Rectal smooth muscle tissue (tissue), 1 donor: ENCODE measurements around the gene TEX9.
"Not testable (repeated sequence)": the region's sequence is repeated elsewhere in the genome, so short reads cannot be mapped to it uniquely, and the experiment has no call there.

ENCODE experiments used
- H3K27ac ChIP-seq: one replicate; pipeline ENCODE4 v1.7.0; 2013; ENCODE audit warnings: low read depth, low read length, inconsistent platforms
- H3K27me3 ChIP-seq: one replicate; pipeline ENCODE4 v1.7.0; 2013; ENCODE audit warnings: low read length; ENCODE audit not compliant: control insufficient read depth, insufficient read depth
- H3K36me3 ChIP-seq: one replicate; pipeline ENCODE4 v1.7.0; 2013; ENCODE audit warnings: low read length; ENCODE audit not compliant: control insufficient read depth, insufficient read depth
- H3K4me1 ChIP-seq: one replicate; pipeline ENCODE4 v1.7.0; 2013; ENCODE audit warnings: low read length; ENCODE audit not compliant: control insufficient read depth, insufficient read depth
- H3K4me3 ChIP-seq: one replicate; pipeline ENCODE4 v1.7.0; 2013; ENCODE audit warnings: low read length
- H3K9ac ChIP-seq: one replicate; pipeline ENCODE4 v1.7.0; 2013; ENCODE audit warnings: low read length

TEX9 gene

DNA sequence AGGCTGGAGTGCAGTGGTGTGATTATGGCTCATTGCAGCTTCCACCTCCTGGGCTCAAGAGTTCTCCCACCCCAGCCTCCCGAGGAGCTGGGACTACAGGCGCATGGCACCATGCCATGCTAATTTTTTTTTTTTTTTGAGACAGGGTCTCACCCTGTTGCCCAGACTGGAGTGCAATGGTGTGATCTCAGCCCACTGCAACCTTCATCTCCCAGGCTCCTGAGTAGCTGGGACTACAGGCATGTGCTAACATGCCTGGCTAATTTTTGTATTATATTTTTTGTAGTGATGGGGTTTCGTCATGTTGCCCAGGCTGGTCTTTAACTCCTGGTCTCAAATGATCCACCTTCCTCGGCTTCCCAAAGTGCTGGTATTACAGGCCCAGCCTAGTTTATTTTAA, 4.0 kb downstream of the TEX9 start:
- H3K27ac ChIP-seq: no peak overlapping the region
- H3K36me3 ChIP-seq: no peaks in the 10 kb centered on the region
- no peak overlapping the region for H3K4me3 ChIP-seq
- H3K4me1 ChIP-seq: no peaks in the 10 kb centered on the region
- no peak overlapping the region for H3K9ac ChIP-seq
- H3K27me3 ChIP-seq: no peaks in the 10 kb centered on the region

DNA sequence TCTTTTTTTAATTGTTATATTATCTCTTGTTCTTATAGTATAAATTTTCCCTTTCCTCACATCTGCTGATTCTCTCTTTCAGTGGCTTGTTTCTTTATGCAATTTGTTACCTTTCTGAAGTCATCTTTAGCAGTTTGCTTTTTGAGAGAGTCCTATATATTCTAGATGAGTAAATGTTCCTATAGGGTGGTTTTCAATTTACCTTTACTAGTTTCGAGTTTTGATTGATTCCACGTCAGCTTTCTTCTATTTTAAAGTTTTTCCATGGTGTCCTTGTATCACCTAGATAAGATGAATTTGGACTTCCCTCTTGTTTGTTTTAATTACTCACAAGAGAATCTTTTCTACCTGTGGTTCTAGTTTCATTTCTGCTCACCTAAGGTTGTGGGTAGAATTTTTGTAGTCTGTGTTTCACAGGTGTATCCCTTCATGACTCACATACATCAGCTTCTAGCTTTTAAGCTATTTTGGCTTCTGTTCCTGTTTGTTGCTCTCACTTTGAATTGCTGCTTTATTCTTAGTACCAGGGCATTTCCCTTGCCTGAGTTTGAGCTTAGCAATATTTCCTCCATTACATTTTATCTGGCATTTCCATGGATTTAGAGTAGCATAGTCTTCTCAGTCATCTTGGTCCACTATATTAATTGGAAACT, 6.4 kb downstream of the TEX9 start:
- no peaks in the 10 kb centered on the region for H3K36me3 ChIP-seq
- no peak overlapping the region for H3K9ac ChIP-seq
- no peaks in the 10 kb centered on the region for H3K4me1 ChIP-seq
- H3K4me3 ChIP-seq: no peak overlapping the region
- H3K27ac ChIP-seq: no peak overlapping the region
- no peaks in the 10 kb centered on the region for H3K27me3 ChIP-seq

DNA sequence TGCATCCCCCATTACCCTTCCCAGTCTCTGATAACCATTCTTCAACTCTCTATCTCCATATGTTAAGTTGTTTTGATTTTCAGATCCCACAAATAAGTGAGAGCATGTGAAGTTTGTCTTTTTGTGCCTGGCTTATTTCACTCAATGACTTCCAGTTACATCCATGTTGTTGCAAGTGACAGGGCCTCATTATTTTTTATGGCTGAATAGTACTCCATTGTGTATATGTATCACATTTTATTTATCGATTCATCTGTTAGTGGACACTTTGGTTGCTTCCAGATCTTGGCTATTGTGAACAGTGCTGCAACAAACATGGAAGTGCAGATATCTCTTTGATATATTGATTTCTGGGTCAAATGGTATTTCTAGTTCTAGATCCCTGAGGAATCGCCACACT, 9.5 kb downstream of the TEX9 start:
- not testable (repeated sequence) for H3K4me3 ChIP-seq, H3K9ac ChIP-seq, H3K27ac ChIP-seq, H3K36me3 ChIP-seq, H3K4me1 ChIP-seq, H3K27me3 ChIP-seq

GRCh38 chr15:56377822-56378221, 12.6 kb downstream of the TEX9 start:
- not testable (repeated sequence) for H3K27me3 ChIP-seq, H3K9ac ChIP-seq, H3K27ac ChIP-seq, H3K4me3 ChIP-seq, H3K4me1 ChIP-seq, H3K36me3 ChIP-seq

GRCh38 chr15:56383010-56383409, 17.8 kb downstream of the TEX9 start:
- H3K27ac ChIP-seq: no peak overlapping the region
- H3K4me3 ChIP-seq: no peak overlapping the region
- H3K4me1 ChIP-seq: no peaks in the 10 kb centered on the region
- H3K9ac ChIP-seq: no peak overlapping the region
- no peaks in the 10 kb centered on the region for H3K27me3 ChIP-seq
- no peaks in the 10 kb centered on the region for H3K36me3 ChIP-seq

GRCh38 chr15:56385908-56386307, 20.7 kb downstream of the TEX9 start:
- H3K4me3 ChIP-seq: no peak overlapping the region
- H3K27me3 ChIP-seq: no peaks in the 10 kb centered on the region
- no peak overlapping the region for H3K27ac ChIP-seq
- H3K4me1 ChIP-seq: no peaks in the 10 kb centered on the region
- H3K9ac ChIP-seq: no peak overlapping the region
- H3K36me3 ChIP-seq: no peaks in the 10 kb centered on the region

DNA sequence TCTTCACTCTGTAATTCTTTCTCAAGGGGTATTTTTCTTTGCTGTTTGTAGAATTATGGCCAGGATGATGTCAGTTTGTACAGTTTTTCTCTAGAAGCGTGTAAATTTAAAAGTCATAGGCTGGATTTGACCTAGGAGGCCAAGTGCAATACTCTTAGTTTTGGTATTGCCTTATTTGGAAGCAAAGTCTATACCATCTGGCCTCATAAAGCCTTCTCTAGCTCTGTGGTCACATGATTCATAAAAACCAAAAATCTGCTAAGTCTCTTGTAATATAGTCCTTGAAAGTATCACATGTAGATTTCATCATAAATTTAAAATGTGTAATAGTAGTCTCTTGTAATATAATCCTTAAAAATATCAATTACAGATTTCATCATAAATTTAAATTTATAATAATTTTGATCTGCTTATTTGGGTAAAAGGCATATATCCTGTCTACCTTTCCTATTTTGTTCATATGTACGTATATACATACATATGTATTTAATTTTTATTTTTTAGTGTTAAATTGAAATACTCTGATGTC, 25.6 kb downstream of the TEX9 start:
- H3K36me3 ChIP-seq: no peaks in the 10 kb centered on the region
- no peak overlapping the region for H3K27ac ChIP-seq
- no peak overlapping the region for H3K9ac ChIP-seq
- no peaks in the 10 kb centered on the region for H3K4me1 ChIP-seq
- H3K4me3 ChIP-seq: no peak overlapping the region
- no peaks in the 10 kb centered on the region for H3K27me3 ChIP-seq

DNA sequence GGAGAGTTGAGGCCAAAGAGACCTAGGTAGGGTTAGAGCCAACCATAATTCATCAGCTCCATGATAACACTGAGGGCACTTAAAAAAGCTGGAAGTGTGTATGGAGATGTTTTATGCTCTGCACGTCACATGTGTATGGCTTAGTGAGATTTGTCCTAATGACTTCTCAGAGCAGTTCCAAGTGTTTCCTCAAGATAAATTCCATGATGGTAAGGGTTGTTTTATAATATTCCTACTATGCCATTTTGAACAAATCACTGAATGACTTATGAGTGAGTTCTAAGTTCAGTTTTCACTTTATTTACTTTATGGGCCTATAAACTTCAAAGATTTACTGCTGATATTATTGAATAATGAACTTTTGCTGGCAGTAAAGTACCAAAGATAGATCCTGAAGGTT, 28.1 kb downstream of the TEX9 start:
- Histone ChIP-seq H3K27ac (no peak overlapping the region), H3K27me3 (no peaks in the 10 kb centered on the region), H3K4me3 (no peak overlapping the region), H3K36me3 (no peaks in the 10 kb centered on the region), H3K9ac (no peak overlapping the region), H3K4me1 (no peaks in the 10 kb centered on the region)

DNA sequence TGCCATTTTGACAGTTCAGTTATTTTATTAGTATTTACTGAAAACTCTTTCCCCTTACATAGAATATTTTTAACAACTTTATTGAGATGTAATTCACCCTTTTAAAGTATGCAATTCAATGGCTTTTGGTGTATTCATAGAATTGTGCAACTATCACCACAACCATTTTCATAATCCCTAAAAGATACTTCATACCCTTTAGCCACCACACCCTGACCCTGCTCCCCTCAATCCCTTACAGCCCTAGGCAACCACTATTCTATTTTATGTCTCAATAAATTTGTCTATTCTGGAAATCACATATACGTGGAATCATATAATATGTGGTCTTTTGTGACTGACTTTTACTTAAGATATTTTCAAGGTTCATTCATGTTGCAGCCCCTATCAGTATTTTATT, 29.7 kb downstream of the TEX9 start:
- no peak overlapping the region for H3K4me3 ChIP-seq
- H3K9ac ChIP-seq: no peak overlapping the region
- no peak overlapping the region for H3K27ac ChIP-seq
- no peaks in the 10 kb centered on the region for H3K36me3 ChIP-seq
- H3K27me3 ChIP-seq: no peaks in the 10 kb centered on the region
- H3K4me1 ChIP-seq: no peaks in the 10 kb centered on the region

DNA sequence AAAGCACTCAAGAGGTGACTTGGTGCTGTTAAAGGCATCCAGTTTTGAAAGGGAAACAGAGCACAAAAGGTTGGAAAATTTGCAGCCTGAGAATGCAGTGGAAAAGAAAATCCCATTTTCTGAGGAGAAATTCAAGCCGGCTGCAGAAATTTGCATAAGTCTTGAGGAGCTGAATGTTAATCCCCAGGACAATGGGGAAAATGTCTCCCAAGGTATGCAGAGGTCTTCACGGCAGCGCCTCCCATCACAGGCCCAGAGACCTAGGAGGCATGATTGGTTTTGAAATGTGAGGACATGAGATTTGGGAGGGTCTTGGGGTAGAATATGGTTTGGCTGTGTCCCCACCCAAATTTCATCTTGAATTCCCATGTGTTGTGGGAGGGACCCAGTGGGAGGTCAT, 32.1 kb downstream of the TEX9 start:
- H3K9ac ChIP-seq, H3K27ac ChIP-seq, H3K36me3 ChIP-seq, H3K27me3 ChIP-seq, H3K4me1 ChIP-seq, H3K4me3 ChIP-seq: not testable (repeated sequence)

DNA sequence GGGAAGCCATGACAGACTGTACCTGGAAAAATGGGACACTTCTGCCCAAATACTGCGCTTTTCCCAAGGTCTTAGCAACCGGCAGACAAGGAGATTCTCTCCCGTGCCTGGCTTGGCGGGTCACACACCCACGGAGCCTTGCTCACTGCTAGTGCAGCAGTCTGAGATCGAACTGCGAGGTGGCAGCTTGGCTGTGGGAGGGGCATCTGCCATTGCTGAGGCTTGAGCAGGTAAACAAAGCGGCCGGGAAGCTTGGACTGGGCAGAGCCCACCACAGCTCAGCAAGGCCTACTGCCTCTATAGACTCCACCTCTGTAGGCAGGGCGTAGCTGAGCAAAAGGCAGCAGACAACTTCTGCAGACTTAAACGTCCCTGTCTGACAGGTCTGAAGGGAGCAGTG, 34.0 kb downstream of the TEX9 start:
- not testable (repeated sequence) for H3K9ac ChIP-seq, H3K4me1 ChIP-seq, H3K27me3 ChIP-seq, H3K27ac ChIP-seq, H3K4me3 ChIP-seq, H3K36me3 ChIP-seq

- Histone ChIP-seq H3K27ac (no peak overlapping the region), H3K9ac (no peak overlapping the region), H3K4me3 (no peak overlapping the region), H3K4me1 (no peaks in the 10 kb centered on the region), H3K36me3 (no peaks in the 10 kb centered on the region), H3K27me3 (no peaks in the 10 kb centered on the region)
Measured at GRCh38 chr15:56410721-56411120, 45.5 kb downstream of the TEX9 start.

- no peaks in the 10 kb centered on the region for H3K27me3 ChIP-seq
- H3K4me1 ChIP-seq: no peaks in the 10 kb centered on the region
- H3K4me3 ChIP-seq: no peak overlapping the region
- H3K27ac ChIP-seq: no peak overlapping the region
- H3K36me3 ChIP-seq: no peaks in the 10 kb centered on the region
- no peak overlapping the region for H3K9ac ChIP-seq
Measured at GRCh38 chr15:56411122-56411749, 46.0 kb downstream of the TEX9 start.
